ENCODE data around the gene POLR2H.
A peak's percentile ranks its signal among the peaks of the same experiment; 100 is the strongest.
"Not testable (repeated sequence)": the region's sequence is repeated elsewhere in the genome, so short reads cannot be mapped to it uniquely, and the experiment has no call there.

POLR2H gene

DNA sequence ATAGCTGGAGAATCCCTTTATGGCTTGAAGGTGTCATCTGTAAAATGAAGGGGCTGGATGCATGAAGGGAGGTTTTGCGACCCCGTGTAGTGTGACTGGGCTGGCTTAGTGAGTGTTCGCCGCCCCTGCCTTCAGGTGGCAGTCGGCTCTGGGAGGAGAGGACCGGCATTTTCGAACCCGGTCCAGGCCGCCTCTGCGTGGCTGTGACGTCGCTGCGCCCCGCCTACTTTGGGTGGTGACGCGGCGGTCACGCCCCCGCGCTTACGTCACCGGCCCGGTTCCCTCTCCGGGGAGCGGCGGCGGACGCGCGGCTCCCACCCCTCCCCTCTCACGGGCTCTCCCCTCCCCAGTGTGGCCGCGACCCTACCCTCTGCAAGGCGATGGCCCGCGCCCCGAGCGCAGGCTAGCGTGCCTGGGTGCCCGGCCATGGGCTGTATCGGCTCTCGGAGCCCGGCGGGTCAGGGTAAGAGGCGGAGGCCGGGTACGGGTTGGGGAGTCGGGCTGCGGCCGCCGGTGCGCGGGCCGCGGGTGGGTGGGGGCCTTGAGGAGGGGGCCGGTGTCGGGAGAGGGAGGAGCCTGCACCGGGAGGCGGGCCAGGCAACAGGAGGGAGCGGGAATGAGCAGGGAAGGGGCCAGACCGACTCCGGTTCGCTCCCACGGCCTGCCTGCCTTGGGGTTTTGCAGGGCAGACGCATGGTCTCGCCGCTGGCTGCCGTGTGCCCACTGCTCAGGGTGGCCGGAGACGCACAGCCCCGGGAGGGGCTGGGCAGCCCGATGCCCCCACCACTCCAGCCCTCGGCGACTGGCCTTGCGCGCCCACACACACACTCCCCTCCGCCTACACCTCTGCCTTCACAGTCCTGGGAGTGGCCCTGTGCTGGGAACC, 25.6 kb upstream of the POLR2H start:
- peak; percentile 92 for DNase-seq

DNA sequence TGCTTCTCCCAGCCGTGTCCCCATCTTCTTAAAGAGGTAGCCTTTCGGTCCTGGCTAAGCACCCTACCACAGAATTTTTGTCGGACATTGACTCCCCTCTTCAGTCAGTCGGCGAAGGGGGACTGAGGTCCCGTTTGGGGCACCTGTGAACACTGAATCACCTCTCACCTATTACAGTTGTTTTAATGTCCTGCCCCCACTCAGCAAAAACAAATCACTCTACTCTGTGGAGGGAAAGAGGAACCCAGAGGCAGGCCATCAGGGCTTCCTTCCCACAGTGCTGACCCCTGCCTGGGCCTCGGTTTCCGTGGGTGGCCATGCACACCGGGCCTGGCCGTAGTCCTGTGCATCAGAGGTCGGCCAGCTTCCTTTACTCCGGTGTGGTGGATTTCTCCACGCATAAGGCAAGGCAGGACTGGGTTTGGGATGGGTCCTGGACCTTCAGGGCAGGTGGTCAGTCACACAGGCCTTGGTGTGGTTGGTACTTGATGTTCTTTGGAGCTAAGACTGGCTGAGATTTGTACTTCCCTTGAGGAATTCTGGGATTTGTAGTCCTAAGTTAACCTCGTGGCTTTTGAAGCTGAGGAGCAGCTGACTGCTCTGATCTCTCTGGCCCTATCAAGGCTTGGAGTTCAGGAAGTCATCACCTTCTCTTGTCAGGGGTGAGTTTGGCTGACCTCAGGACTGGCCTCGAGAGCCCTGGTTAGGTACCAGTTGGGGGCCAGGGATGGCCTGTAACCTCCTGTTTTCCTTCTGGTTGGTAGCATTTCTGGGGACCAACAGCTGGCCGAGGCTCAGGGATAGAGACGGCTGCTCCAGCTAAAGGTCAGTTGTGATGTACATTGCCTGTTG, 24.7 kb upstream of the POLR2H start:
- peak; percentile 60 for DNase-seq

DNA sequence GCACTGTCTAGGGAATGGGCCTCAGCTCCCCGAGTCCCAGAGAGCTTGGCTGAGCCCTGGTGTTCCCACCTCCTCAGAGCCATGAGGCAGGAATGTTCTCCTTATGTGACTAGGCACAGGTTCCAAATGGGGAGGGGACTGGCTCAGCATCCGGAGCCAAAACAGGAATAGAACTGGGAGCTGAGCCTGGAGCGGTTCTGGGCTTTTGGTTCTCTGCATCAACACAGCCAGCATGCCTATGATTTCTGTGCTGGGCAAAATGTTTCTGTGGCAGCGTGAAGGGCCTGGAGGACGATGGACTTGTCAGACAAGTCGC, 24.2 kb upstream of the POLR2H start, which contains the start of gene FAM131A:
Gene FAM131A (plus strand): TSS at position 202 of the 316 bp plus-strand sequence. CDS start 31 bp downstream, at position 233.
- DNase-seq: peak; percentile 85

DNA sequence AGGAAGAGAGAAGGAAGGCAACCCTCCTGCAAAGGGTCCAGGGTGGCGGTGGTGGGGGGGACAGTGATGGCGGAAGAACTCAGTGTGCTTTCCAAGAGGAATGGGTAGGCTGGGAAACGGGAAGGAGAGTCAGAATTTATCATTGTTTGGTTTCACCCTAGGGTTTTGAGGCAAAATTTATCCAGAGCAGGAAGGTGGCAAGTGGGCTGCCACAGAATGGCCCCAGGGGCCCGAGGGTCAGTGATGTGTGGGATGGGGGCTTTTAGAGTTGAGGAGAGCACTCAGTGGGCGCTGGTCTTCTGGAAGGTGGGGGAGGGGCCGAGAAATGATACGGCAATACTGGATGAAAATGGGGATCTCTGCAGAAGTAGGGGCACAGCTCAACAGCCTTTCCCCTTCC, 23.5 kb upstream of the POLR2H start:
- DNase-seq: no peak

DNA sequence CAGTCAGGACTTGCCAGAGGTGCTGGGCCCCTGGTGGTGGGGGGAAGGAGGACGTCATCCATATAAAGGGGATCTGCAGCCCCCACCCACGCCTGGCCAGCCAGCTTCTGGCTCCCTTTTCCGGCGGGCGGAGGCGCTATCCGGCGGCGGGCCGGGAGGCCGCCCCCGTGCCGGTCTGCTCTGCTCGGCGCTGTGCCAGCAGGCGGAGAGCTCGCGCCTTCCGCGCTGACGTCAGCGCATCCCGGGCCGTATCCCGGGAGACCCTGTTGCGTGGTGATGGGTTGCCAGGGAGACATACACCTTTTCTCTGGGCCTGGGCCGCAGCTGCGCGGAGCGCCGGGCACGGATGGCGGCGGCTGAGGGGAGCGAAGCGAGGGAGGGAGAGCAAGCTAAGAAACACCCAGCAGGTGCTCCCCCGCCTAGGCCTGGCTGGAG, 23.0 kb upstream of the POLR2H start:
- DNase-seq: peak; percentile 91

DNA sequence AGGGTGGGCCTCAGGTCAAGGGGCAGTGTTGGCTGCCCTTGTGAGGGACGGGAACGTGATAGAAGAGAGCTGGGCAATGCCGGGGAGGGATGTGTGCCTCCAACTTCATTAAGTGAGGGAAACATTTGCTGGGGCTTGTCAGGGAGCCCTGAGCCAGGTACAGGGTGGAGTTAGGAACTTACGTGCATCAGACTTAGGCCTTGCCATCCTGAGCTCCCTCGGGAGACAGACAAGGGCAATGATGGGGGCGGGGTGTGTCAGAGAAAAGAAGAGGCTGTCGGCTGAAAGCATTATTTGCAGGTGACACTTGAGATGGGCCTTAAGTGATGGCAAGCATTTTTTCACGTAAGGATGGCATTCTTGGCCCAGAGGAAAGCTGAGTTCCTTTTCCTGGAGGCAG, 22.5 kb upstream of the POLR2H start:
- DNase-seq: no peak

DNA sequence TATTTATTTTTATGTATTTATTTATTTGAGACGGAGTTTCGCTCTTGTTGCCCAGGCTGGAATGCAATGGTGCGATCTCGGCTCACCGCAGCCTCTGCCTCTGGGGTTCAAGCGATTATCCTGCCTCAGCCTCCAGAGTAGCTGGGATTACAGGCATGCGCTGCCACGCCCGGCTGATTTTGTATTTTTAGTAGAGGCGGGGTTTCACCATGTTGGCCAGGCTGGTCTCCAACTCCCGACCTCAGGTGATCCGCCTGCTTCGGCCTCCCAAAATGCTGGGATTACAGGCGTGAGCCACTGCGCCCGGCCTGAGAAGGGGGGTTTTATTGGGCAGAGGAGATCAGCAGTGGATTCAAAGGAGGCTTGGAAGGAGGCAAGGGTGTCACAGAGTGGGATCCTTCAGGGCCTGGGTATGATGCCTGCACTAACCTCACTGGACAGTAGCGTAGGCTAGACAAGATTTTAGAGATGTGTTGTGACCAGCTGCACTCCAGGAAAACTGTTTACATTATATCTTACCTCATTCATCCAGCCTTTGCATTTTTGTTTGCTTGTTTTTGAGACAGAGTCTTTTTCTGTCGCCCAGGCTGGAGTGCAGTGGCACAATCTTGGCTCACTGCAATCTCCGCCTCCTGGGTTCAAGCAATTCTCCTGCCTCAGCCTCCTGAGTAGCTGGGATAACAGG, 21.9 kb upstream of the POLR2H start:
- DNase-seq: not testable (repeated sequence)

DNA sequence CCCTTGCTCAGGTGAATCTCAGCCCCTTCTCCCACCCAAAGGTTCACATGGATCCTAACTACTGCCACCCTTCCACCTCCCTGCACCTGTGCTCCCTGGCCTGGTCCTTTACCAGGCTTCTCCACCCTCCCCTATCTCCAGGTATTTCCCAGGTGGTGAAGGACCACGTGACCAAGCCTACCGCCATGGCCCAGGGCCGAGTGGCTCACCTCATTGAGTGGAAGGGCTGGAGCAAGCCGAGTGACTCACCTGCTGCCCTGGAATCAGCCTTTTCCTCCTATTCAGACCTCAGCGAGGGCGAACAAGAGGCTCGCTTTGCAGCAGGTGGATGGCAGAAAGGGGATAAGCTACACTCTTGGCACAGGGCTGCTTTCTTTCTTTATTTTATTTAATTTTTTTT, 19.6 kb upstream of the POLR2H start:
- no peak for DNase-seq

DNA sequence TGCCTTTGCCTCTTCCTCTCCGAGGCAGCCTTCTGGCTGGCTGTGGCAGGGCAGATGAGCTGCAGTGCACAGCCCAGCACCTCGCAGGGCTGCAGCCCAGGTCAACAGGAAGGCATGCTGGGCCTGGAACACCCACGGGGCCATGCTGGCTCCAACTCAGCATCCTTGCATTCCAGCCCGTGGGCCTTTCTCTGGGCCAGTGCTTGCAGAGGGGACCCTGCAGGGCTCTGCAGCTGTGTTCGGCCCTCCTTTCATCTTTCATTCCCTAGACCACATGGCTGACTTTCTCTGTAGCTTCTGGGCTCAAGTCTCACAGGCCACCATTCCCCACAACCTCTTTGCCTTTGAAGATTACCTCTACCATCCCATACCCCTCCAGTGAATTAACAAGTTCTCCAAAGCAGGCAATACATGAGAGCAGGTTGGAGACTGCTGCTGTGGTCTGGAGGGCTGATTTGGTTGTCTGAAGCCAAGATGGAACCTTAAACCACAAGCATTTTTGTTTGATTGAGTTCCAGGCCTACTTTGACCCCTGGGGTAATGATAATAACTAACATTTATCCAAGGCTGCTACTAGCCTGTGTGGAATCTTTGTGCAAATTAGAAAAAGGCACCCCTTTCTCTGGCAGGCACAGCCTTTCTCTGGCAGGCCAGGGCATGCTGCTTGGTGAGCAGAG, 18.2 kb upstream of the POLR2H start:
- no peak for DNase-seq

DNA sequence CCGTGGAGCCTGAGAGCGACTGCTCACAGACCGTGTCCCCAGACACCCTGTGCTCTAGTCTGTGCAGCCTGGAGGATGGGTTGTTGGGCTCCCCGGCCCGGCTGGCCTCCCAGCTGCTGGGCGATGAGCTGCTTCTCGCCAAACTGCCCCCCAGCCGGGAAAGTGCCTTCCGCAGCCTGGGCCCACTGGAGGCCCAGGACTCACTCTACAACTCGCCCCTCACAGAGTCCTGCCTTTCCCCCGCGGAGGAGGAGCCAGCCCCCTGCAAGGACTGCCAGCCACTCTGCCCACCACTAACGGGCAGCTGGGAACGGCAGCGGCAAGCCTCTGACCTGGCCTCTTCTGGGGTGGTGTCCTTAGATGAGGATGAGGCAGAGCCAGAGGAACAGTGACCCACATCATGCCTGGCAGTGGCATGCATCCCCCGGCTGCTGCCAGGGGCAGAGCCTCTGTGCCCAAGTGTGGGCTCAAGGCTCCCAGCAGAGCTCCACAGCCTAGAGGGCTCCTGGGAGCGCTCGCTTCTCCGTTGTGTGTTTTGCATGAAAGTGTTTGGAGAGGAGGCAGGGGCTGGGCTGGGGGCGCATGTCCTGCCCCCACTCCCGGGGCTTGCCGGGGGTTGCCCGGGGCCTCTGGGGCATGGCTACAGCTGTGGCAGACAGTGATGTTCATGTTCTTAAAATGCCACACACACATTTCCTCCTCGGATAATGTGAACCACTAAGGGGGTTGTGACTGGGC, 16.8 kb upstream of the POLR2H start:
- DNase-seq: no peak

DNA sequence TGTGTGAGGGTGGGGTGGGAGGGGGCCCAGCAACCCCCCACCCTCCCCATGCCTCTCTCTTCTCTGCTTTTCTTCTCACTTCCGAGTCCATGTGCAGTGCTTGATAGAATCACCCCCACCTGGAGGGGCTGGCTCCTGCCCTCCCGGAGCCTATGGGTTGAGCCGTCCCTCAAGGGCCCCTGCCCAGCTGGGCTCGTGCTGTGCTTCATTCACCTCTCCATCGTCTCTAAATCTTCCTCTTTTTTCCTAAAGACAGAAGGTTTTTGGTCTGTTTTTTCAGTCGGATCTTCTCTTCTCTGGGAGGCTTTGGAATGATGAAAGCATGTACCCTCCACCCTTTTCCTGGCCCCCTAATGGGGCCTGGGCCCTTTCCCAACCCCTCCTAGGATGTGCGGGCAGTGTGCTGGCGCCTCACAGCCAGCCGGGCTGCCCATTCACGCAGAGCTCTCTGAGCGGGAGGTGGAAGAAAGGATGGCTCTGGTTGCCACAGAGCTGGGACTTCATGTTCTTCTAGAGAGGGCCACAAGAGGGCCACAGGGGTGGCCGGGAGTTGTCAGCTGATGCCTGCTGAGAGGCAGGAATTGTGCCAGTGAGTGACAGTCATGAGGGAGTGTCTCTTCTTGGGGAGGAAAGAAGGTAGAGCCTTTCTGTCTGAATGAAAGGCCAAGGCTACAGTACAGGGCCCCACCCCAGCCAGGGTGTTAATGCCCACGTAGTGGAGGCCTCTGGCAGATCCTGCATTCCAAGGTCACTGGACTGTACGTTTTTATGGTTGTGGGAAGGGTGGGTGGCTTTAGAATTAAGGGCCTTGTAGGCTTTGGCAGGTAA, 16.0 kb upstream of the POLR2H start:
- DNase-seq: no peak

DNA sequence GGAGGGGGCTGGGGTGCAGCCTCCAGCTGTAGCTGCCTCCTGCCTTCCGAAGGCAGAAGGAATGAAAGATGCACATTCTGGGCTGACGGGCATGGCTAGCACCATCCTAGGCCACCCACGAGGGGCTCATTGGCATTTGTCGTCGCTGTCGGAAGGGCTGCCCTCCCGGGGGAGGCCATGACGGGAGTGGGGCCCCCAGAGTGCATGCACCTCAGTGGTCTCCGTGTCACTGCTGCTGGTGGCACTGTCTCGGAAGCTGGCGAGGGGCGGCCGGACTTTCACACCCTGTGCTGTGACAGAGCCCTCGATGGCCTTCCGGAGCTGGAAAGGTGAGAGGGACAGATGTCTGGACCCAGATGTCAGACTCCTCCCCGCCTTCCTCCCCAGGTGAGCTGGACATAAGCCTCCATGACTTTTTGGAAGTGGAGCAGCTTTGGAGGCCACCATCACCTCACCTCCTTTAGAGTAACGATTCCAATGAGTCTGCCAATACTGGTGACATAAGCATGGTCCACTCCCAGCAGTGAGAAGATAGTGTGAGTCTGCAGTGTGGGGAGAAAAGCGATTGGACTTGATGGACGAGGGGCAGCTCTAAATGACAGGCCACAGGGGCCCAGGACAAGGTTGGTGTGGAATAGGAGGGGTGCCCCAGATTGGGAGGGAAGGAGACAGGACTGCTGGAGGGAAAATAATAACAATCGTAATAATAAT, 14.9 kb upstream of the POLR2H start:
- DNase-seq: no peak

DNA sequence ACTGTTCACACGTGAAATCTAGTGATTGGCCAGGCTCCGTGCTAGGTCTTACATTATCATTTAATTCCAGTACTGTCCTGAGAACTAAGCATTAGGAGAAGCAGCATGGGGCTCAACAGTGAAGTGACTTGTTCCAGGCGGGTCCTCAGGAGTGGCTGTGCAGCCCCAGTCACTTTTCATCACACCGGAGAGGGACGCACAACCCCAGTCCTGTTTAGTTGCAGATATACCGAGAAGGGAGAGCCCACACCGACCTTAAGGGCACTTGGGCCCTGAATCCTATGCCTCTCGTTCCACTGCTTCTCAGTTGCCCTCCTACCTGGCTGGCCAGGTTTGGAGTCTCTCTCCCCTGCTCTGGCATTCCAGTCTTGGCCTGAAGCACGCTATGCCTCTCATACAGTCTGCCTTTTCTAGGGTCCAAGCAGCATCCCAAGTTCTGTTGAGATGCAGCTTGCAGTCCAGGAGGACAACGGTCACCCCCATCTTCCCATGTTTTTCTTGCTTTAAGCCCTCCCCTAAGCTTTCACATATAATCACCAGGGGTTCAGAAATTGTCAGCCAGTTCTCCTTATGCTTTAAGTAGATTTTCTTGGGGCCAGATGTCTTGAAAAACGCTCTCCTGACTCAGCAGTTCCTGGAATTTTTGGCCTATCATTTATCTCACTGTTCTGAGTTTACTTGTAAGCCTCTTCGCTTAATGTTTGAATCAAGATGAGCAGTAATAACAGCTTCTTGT, 14.0 kb upstream of the POLR2H start:
- no peak for DNase-seq

DNA sequence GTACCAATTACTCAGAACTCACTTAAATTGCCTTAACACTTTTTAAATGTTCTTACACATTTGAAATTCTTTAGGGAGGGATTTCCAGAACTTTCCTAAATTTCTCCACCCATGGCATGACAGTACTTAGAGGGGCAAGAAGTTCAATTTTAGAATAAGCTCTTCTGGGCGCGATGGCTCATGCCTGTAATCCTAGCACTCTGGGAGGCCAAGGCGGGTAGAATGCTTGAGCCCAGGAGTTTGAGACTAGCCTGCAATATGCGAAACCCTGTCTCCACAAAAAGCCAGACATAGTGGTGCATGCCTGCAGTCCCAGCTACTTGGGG, 13.5 kb upstream of the POLR2H start:
- DNase-seq: no peak

DNA sequence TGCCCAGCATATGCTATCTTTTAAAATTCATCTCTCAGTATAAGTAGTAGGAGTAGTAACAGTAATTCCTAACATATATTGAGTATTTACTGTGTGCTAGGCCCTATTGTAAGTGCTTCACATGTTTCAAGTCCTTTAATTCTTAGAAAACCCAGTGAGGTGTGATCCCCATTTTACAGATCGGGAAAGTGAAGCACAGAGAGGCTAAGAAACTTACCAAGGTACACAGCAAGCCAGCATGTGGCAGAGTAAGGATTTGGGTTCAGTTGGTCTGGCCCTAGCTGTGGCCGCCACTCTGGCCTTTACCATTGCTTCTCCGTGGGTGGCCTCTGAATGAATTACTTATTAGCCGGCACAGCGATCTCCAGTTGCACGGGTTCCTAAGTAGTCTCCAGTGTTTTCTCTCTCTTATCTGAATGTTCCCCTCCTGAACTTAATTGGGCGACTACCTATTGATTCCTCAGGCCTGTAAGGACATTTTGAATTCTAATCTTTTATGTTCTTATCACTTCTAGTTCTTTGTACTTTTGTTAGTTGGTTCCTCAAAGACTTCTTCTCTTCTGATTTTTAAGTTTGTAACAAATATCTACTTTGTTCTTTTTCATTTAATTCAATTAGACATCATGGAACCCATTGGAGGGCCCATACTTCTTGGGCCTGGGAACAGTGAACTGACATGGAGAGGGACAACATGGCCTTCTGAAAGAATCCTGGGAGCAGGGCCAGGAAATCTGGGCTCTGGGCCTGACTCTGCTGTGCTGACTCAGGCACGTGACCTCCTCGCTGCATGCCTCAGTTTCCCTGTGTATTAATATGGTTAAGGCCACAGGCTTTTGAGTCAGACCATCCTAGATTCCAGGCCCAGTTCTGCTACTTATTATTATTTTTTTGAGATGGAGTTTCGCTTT, 11.7 kb upstream of the POLR2H start:
- DNase-seq: no peak

DNA sequence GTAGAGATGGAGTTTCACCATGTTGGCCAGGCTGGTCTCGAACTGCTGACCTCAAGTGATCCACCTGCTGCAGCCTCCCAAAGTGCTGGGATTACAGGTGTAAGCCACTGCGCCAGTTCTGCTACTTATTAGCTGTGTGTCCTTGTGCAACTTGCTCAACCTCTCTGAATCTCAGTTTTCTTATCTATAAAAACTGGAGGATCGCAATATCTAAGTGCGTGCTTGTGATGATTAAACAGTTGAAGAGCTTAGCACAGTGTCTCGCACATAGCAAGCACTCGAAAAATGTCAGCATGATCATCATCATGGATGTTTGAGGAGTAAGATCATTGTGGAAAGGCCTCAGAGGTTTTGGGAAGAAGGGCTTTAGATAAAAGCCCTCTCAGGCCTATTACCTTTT, 10.9 kb upstream of the POLR2H start:
- DNase-seq: no peak

DNA sequence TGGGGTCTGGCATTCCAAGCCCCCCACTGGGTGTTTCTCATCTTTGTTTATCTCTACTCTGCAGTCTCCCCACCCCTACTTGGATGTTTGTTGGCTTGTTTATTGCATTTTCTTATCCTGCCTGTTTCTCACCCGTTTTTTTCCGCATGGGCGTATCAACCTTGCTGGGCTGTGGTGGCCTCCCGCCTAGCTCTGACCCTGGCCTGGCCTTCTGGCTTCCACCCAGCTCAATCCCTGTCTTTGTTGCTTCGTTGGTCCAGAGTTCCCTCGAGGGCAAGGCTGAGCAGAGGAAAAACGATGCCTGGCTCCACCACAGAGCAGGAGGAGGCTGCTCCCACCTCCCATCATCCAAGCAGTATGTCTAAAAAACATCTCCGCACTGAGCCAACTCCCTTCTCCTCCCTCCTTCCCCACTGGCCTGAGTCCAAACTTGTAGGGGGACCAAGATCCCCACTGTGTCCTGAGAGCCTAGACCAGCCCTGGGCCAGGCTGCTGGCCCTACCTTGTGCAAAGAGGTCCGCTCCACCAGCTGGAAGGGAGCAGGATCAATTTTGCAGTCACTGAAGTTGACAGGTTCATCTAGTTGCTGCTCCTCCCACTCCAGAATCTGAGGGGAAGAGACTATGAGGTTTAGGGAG, 9.9 kb upstream of the POLR2H start:
- no peak for DNase-seq

DNA sequence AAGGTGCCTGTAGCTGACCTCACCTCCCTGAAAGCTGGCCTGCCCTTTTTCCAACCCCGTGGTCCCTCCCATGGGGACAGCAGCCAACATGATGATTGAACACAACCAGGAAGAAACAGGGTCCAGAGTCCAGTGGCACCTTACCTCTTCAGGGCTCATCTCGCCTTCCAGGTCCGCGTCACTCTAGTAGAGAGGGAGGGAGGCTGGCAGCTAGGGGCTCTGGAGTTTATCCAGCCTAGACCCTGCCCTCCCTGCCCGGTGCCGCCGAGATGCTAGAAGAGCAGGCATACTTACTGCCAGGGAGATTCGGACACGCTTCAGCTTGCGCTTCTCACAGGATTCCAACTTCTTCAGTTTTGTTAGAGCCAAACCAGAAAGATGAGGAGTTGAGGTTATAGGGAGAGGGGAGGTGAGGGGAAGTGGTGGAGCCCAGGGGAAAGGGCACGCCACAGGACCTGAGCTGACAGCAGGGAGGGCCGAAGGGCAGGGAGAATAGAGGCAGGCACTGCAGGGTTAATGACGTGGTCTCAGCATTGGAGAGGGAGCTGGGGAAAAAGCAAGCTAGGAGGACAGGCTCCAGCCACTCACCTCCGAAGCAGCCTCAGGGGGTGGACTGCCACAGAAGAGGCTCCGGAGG, 9.2 kb upstream of the POLR2H start:
- DNase-seq: no peak

Measured in left hindlimb (tissue), 1 donor.